CD8-positive, alpha-beta memory T cell (primary cell): ENCODE measurements around the gene SAMD1. TPM values are rescaled to one million over a fixed set of nuclear protein-coding genes. Genes with fewer than 3 reads are reported as not detected.

Experiments used
- CTCF ChIA-PET: fragments of 350-600 bp; sonication (Branson Sonifier 250); formaldehyde crosslinking; loops from one replicate; lab custom pipeline; 2021; ENCODE audit warnings: antibody characterized with exemption; lab: Charles Lee
- POLR2A ChIA-PET: fragments of 350-600 bp; sonication (Branson Sonifier 250); formaldehyde crosslinking; loops from one replicate; lab custom pipeline; 2021; ENCODE audit warnings: antibody characterized with exemption; lab: Charles Lee
- DNase-seq, 5 donors: peaks; one replicate each; pipeline versions ENCODE4 v3.0.0 to v3.0.0-alpha.2; 2020 to 2022; ENCODE audit warnings: mixed read lengths in 1 of 5
- H3K27ac ChIP-seq: one replicate; pipeline ENCODE4 v1.7.0; 2013; ENCODE audit warnings: low read depth, mild to moderate bottlenecking, low read length, moderate library complexity
- H3K27me3 ChIP-seq: 2 replicates; pipeline ENCODE4 v1.7.0; 2013; ENCODE audit warnings: low read length, mild to moderate bottlenecking; ENCODE audit not compliant: insufficient read depth, poor library complexity, severe bottlenecking
- H3K36me3 ChIP-seq: 2 replicates; pipeline ENCODE4 v1.7.0; 2013; ENCODE audit warnings: mild to moderate bottlenecking, low read length, moderate library complexity; ENCODE audit not compliant: insufficient read depth
- H3K4me1 ChIP-seq: 2 replicates; pipeline ENCODE4 v1.7.0; 2013; ENCODE audit warnings: mild to moderate bottlenecking, low read length, moderate library complexity; ENCODE audit not compliant: insufficient read depth
- H3K4me3 ChIP-seq: 2 replicates; pipeline ENCODE4 v1.7.0; 2013; ENCODE audit warnings: mild to moderate bottlenecking, low read length
- H3K9me3 ChIP-seq: 2 replicates; pipeline ENCODE4 v1.7.0; 2013; ENCODE audit warnings: mild to moderate bottlenecking, low read length
- H3K27ac Mint-ChIP-seq, 8 donors: one replicate each; pipeline ENCODE4 v1.8.0; 2020 to 2021; ENCODE audit warnings: mixed read lengths in 8 of 8, mild to moderate bottlenecking in 6 of 8, inconsistent platforms in 3 of 8, moderate library complexity in 3 of 8
- H3K27me3 Mint-ChIP-seq, 2 donors: one replicate each; pipeline ENCODE4 v1.8.0; 2020 to 2021; ENCODE audit warnings: mixed read lengths in 2 of 2, mild to moderate bottlenecking in 1 of 2, moderate library complexity in 1 of 2
- H3K36me3 Mint-ChIP-seq, 3 donors: one replicate each; pipeline ENCODE4 v1.8.0; 2020 to 2021; ENCODE audit warnings: mixed read lengths in 3 of 3, inconsistent platforms in 1 of 3, mild to moderate bottlenecking in 1 of 3
- H3K4me1 Mint-ChIP-seq, 3 donors: one replicate each; pipeline ENCODE4 v1.8.0; 2020 to 2021; ENCODE audit warnings: mixed read lengths in 3 of 3, inconsistent platforms in 1 of 3, mild to moderate bottlenecking in 1 of 3
- H3K4me3 Mint-ChIP-seq, 7 donors: one replicate each; pipeline ENCODE4 v1.8.0; 2020 to 2021; ENCODE audit warnings: mixed read lengths in 7 of 7, mild to moderate bottlenecking in 6 of 7, moderate library complexity in 4 of 7, inconsistent platforms in 2 of 7
- H3K9me3 Mint-ChIP-seq, 5 donors: one replicate each; pipeline ENCODE4 v1.8.0; 2020 to 2022; ENCODE audit warnings: mixed read lengths in 5 of 5, mild to moderate bottlenecking in 3 of 5, moderate library complexity in 2 of 5, inconsistent platforms in 1 of 5
- polyA plus RNA-seq: library from polyadenylated mRNA; unstranded; fragments of 300-500 nt; fragmentation: Illumina TruSeq; gene quantifications from one replicate; pipeline ENCODE4 v1.2.3, GENCODE V29; 2021
- total RNA-seq, 2 experiments: library from RNA; stranded (reverse); gene quantifications; one replicate each; pipeline ENCODE4 v1.2.3, GENCODE V29; 2021

The SAMD1 gene
- total and polyA plus RNA-seq, 3 experiments from 2014 or later, result 2.8 to 105 (median 97.8) TPM

- H3K36me3 ChIP-seq, result no peaks in the 10 kb centered on the region
- H3K9me3 ChIP-seq, result no peaks in the 10 kb centered on the region
- H3K4me1 ChIP-seq, result no peaks in the 10 kb centered on the region
- no peaks in the 10 kb centered on the region for H3K27me3 ChIP-seq
- H3K27me3 Mint-ChIP-seq, result no peaks in the 10 kb centered on the region
- H3K4me3 Mint-ChIP-seq, result no peak overlapping the region
- POLR2A ChIA-PET, result no interaction called here
- no peak overlapping the region for H3K4me3 ChIP-seq
- no peaks in the 10 kb centered on the region for H3K4me1 Mint-ChIP-seq
- H3K9me3 Mint-ChIP-seq, result no peaks in the 10 kb centered on the region
- CTCF ChIA-PET, result no interaction called here
- H3K36me3 Mint-ChIP-seq, result no peaks in the 10 kb centered on the region
- no peak overlapping the region for H3K27ac ChIP-seq
- no peak for DNase-seq
- H3K27ac Mint-ChIP-seq, result no peak overlapping the region
These were observed 37.5 kb upstream of the SAMD1 start for GRCh38 chr19:14127929-14128509.

- H3K36me3 ChIP-seq, result no peaks in the 10 kb centered on the region
- no peaks in the 10 kb centered on the region for H3K9me3 Mint-ChIP-seq
- H3K4me3 Mint-ChIP-seq, result no peak overlapping the region
- peak overlapping the region in 1 of 8 donors; percentile 50 for H3K27ac Mint-ChIP-seq
- H3K27ac ChIP-seq, result no peak overlapping the region
- H3K4me1 Mint-ChIP-seq, result no peaks in the 10 kb centered on the region
- H3K27me3 ChIP-seq, result no peaks in the 10 kb centered on the region
- H3K9me3 ChIP-seq, result no peaks in the 10 kb centered on the region
- DNase-seq, result no peak
- no peak overlapping the region for H3K4me3 ChIP-seq
- no peaks in the 10 kb centered on the region for H3K36me3 Mint-ChIP-seq
- no peaks in the 10 kb centered on the region for H3K27me3 Mint-ChIP-seq
- no peaks in the 10 kb centered on the region for H3K4me1 ChIP-seq
- ChIA-PET CTCF (interaction anchor here (1.4 to 2.5 kb wide), 2 partner anchors 10 to 12 kb away, joined by 4 to 16 read pairs; partner anchors contain the start of gene ASF1B), POLR2A (no interaction called here)
These were observed 36.6 kb upstream of the SAMD1 start for GRCh38 chr19:14127176-14127575.

- no peak overlapping the region for H3K4me3 Mint-ChIP-seq
- peak overlapping the region in 1 of 8 donors; percentile 66 for H3K27ac Mint-ChIP-seq
- no peaks in the 10 kb centered on the region for H3K27me3 ChIP-seq
- H3K9me3 Mint-ChIP-seq, result no peaks in the 10 kb centered on the region
- H3K4me3 ChIP-seq, result no peak overlapping the region
- H3K27me3 Mint-ChIP-seq, result no peaks in the 10 kb centered on the region
- DNase-seq, result no peak
- H3K4me1 Mint-ChIP-seq, result peaks cover 9 to 10% (median 10%) of the 10 kb centered on the region in 3 donors
- H3K4me1 ChIP-seq, result peaks cover 10% of the 10 kb centered on the region
- no peak overlapping the region for H3K27ac ChIP-seq
- ChIA-PET POLR2A (no interaction called here), CTCF (interaction anchor here (0.7 to 2.1 kb wide), 2 partner anchors 14 to 169 kb away, joined by 3 to 8 read pairs; partner anchors contain the start of gene ASF1B)
- H3K36me3 ChIP-seq, result no peaks in the 10 kb centered on the region
- H3K9me3 ChIP-seq, result no peaks in the 10 kb centered on the region
- peaks cover 0 to 2% (median 0%) of the 10 kb centered on the region in 3 donors for H3K36me3 Mint-ChIP-seq
These were observed 32.4 kb upstream of the SAMD1 start for GRCh38 chr19:14122924-14123323.

GRCh38 chr19:14120497-14120780 is 29.9 kb upstream of the SAMD1 start:
- Mint-ChIP-seq H3K4me3 (no peak overlapping the region), H3K4me1 (peaks cover 25 to 30% (median 26%) of the 10 kb centered on the region in 3 donors), H3K36me3 (peaks cover 0 to 6% (median 0%) of the 10 kb centered on the region in 3 donors), H3K27me3 (peaks cover 0 to 2% of the 10 kb centered on the region in 2 donors), H3K27ac (peak overlapping the region in 1 of 8 donors; percentile 70), H3K9me3 (no peaks in the 10 kb centered on the region)
- Histone ChIP-seq H3K27me3 (no peaks in the 10 kb centered on the region), H3K9me3 (no peaks in the 10 kb centered on the region), H3K4me1 (peaks cover 23% of the 10 kb centered on the region), H3K36me3 (no peaks in the 10 kb centered on the region), H3K27ac (no peak overlapping the region), H3K4me3 (no peak overlapping the region)
- ChIA-PET POLR2A (interaction anchor here (1.7 kb wide), 1 partner anchor 16 kb away, joined by 4 read pairs; the partner anchor contains the start of gene ASF1B), CTCF (no interaction called here)
- DNase-seq, result no peak

GRCh38 chr19:14119644-14120496 is 29.3 kb upstream of the SAMD1 start:
- Mint-ChIP-seq H3K36me3 (peaks cover 0 to 6% (median 0%) of the 10 kb centered on the region in 3 donors), H3K4me1 (peaks cover 26 to 35% (median 32%) of the 10 kb centered on the region in 3 donors), H3K4me3 (peak overlapping the region in 4 of 7 donors; percentile 31 to 91 (median 82)), H3K27me3 (peaks cover 0 to 2% of the 10 kb centered on the region in 2 donors), H3K9me3 (no peaks in the 10 kb centered on the region), H3K27ac (peak overlapping the region in 5 of 8 donors; percentile 19 to 100 (median 55))
- H3K36me3 ChIP-seq, result no peaks in the 10 kb centered on the region
- no peaks in the 10 kb centered on the region for H3K27me3 ChIP-seq
- CTCF ChIA-PET, result interaction anchor here (1.0 to 1.3 kb wide), 2 partner anchors 17 to 44 kb away, joined by 3 read pairs; partner anchors contain the start of gene ASF1B
- POLR2A ChIA-PET, result interaction anchor here (1.7 kb wide), 1 partner anchor 17 kb away, joined by 4 read pairs; the partner anchor contains the start of gene ASF1B
- H3K4me3 ChIP-seq, result no peak overlapping the region
- H3K27ac ChIP-seq, result no peak overlapping the region
- DNase-seq, result no peak
- H3K9me3 ChIP-seq, result no peaks in the 10 kb centered on the region
- H3K4me1 ChIP-seq, result peaks cover 25% of the 10 kb centered on the region

GRCh38 chr19:14119146-14119545 is 28.6 kb upstream of the SAMD1 start:
- Histone ChIP-seq H3K36me3 (no peaks in the 10 kb centered on the region), H3K4me3 (peak overlapping the region; percentile 42), H3K4me1 (peaks cover 25% of the 10 kb centered on the region), H3K27me3 (no peaks in the 10 kb centered on the region), H3K27ac (peak overlapping the region; percentile 85), H3K9me3 (no peaks in the 10 kb centered on the region)
- Mint-ChIP-seq H3K4me3 (peak overlapping the region; percentile 88 to 98 (median 94)), H3K27me3 (peaks cover 0 to 2% of the 10 kb centered on the region in 2 donors), H3K9me3 (no peaks in the 10 kb centered on the region), H3K36me3 (peaks cover 0 to 6% (median 0%) of the 10 kb centered on the region in 3 donors), H3K4me1 (peaks cover 30 to 38% (median 35%) of the 10 kb centered on the region in 3 donors), H3K27ac (peak overlapping the region; percentile 96 to 100 (median 99))
- POLR2A ChIA-PET, result interaction anchor here (1.7 kb wide), 1 partner anchor 17 kb away, joined by 4 read pairs; the partner anchor contains the start of gene ASF1B
- DNase-seq, result no peak
- CTCF ChIA-PET, result interaction anchor here (1.0 to 1.3 kb wide), 2 partner anchors 18 to 43 kb away, joined by 3 read pairs; partner anchors contain the start of gene ASF1B

- H3K4me3 ChIP-seq, result peak overlapping the region; percentile 42
- DNase-seq, result peak; percentile 29 to 68 (median 53)
- no peaks in the 10 kb centered on the region for H3K36me3 ChIP-seq
- Mint-ChIP-seq H3K4me3 (peak overlapping the region; percentile 88 to 98 (median 94)), H3K27ac (peak overlapping the region; percentile 96 to 100 (median 99)), H3K4me1 (peaks cover 33 to 45% (median 35%) of the 10 kb centered on the region in 3 donors), H3K27me3 (peaks cover 0 to 4% of the 10 kb centered on the region in 2 donors), H3K36me3 (peaks cover 0 to 6% (median 0%) of the 10 kb centered on the region in 3 donors), H3K9me3 (no peaks in the 10 kb centered on the region)
- peak overlapping the region; percentile 85 for H3K27ac ChIP-seq
- POLR2A ChIA-PET, result interaction anchor here (1.0 to 1.2 kb wide), 3 partner anchors 18 to 43 kb away, joined by 4 to 6 read pairs (median 6); partner anchors contain the start of gene ASF1B
- no peaks in the 10 kb centered on the region for H3K9me3 ChIP-seq
- CTCF ChIA-PET, result interaction anchor here (1.0 to 1.3 kb wide), 4 partner anchors 13 to 42 kb away, joined by 3 to 5 read pairs (median 3); partner anchors contain the start of gene ASF1B
- peaks cover 28% of the 10 kb centered on the region for H3K4me1 ChIP-seq
- H3K27me3 ChIP-seq, result no peaks in the 10 kb centered on the region
These were observed 27.9 kb upstream of the SAMD1 start for GRCh38 chr19:14118165-14119051.
